GM18858 (cell line): Measurements from ENCODE around the gene PPP1R14C.

Experiments
- ATAC-seq: cut with Tn5 transposase; IDR thresholded peaks from one replicate; pipeline ENCODE4 v1.9.1; 2021; ENCODE audit not compliant: unreplicated experiment

The PPP1R14C gene

DNA sequence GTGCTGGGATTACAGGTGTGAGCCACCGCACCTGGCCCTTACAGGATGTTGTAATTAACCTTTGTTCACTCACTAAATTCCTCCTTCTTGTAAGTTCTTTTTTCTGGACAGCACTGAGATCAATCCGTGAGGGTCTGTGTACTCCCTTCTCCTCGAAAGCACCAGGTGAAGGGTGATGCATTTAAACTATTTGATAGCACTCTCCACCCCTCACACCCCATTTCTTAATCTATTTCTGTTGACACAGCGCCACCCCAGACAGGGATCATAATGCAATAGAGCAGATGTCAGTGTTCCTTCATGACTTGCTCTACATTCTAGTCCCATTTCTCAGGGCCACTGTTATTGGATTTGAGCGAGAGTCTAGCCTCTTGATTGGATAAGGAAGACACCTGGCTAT lies 46.3 kb downstream of the PPP1R14C start:
- no peak for ATAC-seq

DNA sequence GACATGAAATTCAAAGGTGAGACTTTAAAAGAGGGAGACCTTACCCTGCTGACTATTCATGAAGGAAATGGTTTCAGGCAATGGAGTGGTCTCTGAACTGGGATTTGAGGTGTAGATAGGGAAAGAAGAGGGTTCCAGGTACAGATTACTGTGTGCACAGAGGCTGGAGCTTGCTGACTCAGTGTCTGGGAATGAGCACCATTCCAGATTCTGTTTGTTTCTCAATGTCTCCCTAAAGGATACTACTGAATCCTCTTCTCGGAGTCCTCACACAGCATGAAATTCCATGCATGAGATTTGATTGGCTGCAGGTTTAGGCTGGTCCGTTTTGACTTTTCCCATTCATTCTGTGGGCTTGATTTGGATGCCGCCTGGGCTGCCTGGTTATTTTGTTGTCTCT lies 49.0 kb downstream of the PPP1R14C start:
- no peak for ATAC-seq

DNA sequence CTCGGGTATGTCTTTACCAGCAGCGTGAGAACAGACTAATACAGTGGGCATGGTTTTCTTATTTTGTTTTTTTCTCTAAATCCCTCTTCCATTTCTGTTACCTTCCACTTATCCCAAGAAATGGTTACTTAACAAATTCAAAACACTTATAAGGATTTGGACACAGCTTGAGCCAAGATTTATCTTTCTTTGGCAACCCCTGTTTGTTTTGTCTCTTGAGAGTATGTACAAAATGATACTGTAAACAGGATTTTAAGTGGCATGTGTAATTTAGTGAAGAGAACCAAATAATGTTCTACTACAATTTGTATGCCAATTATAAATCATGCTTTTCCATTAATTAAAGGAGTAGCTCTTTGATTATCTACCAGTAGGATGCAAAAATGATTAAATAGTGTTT lies 51.4 kb downstream of the PPP1R14C start:
- no peak for ATAC-seq

DNA sequence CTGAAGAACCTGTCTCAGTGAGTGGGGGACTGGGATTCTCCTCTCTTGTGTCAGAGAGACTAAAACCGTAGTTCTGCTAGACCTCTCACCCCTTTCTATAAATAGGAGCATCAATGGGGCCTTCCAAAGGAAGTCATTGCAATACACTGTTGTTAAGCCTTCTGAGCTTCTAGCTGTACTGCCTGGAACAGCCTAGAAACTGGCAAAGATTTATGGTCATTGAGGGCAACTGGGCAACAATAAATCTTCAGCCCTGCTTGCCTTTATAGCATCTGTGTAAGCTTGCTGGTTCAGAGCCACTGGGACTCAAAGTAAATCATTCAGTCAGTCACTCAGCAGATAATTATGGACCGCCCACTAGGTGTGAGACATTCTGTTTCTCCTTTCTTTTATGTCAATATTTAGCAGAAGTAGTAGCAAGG lies 53.2 kb downstream of the PPP1R14C start:
- ATAC-seq, result no peak

DNA sequence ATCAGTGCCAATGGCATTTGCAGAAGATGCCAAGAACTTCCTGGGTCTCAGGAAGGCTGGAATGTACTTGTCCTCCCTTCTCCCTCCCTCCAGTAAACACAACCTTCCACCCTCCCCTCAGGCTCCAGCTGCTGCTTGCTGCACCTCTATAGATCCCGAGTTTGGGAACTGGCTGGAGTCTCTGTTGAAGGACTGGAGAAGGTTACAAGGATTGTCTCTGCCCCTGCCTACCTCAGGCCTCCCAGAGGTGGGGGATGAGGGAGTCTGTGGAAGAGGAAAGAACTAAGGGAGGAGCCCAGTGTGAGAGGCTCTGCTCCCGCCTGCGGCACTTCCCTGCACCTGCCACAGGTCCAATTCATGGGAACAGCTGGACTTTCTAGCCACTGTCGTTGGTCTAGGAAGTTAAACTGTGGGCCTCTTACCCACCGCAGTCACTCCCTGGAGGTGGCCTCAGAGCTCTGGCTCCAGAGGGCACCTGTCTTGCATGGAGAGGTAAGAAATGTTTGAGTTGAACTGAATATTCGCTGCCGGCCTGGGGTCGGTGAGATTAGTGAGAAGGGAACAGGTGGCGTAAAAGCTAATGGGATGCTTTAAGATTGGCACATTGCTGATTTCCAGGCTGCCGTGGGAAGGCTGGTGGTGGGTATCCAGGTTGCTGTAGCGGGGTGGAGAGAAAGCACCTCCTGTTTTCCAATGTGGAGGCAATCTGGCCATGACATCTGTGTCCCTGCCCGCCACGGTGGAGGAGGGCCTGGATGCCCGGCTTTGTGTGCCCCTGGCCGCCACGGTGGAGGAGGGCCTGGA lies 54.3 kb downstream of the PPP1R14C start:
- ATAC-seq, result no peak

DNA sequence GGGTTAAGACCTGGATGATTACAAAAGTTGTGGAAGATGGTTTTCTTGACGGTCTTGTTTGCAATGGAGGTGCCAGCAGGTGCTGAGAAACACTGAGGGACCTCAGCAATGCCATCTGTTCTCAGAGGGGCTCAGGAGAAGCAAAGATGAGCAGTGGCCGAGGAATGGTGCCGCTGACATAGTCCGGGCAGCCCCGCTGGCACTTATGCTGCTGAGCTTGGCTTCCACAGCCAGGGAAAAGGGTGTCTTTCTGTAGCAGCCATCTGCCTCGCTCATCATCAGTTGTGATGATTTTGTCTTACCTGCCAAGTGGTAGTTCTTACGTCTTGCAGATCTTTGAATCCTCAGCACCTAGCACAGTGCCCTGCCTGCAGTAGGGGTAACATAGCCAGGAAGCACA lies 55.7 kb downstream of the PPP1R14C start:
- no peak for ATAC-seq

DNA sequence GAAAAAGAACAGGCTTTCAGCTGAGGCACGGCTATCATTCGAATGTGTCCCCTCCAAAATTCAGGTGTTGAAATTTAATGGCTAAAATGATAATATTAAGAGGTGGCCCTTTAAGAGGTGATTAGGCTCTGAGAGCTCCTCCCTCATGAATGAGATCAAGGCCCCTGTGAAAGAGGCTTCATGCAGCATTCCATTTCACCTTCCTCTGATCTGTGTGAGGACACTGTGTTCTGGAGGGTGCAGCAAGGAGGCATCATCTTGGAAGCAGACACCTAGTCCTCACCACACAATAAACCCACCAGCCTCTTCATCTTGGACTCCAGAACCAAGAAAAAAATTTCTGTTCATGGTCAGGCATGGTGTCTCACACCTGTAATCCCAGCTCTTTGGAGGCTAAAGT lies 56.4 kb downstream of the PPP1R14C start:
- ATAC-seq, result no peak

DNA sequence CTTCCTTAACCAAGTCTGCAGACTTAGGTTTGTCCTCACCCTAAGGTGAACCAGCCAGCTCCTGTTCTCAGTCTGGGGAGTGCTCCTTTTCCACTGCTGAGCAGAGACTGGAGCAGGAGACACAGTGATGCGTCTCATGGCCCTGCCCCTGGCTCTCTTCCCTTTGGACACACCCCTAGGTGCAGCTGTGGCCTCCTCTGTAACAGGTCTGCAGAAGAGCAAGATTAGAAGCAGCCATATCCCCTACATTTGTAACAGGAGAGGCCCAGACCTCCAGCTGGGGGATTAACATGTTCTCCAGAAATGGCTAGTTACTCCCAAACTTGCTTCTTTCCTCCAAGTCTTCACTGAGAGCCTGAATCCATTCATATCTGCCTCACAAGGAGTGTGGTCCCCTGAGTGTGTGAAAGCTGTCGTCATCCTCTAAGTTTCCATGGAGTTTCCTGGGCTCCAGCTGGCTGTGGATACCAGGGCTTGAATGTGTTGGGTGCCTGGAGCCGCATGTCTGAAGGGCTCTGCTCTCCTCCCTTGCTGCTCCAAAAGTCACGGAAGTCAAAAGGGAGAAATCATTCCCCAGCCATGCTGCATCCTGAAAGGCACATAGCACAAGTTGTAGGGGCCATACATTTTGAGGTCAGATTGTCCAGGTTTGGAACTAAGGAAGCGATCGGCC lies 57.7 kb downstream of the PPP1R14C start:
- no peak for ATAC-seq

DNA sequence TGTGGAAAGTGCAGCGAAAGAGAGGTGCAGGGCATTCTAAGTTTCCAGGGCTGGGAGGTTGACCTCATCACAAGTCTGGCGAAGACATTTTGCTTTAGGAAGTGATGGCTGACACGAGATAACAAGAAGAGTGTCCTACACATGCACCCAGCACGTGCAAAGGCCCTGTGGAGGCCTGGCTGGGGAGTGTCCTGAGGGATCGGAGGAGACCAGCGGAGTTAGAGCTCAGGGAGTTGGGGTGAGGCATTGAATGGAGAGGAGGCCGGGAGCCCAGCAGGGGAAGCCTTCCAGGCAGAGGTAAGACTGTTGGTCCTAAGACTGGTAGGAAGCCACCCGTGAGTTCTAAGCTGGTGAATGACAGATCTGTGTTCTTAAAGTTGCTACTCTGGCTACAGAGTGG lies 58.4 kb downstream of the PPP1R14C start:
- ATAC-seq, result no peak

DNA sequence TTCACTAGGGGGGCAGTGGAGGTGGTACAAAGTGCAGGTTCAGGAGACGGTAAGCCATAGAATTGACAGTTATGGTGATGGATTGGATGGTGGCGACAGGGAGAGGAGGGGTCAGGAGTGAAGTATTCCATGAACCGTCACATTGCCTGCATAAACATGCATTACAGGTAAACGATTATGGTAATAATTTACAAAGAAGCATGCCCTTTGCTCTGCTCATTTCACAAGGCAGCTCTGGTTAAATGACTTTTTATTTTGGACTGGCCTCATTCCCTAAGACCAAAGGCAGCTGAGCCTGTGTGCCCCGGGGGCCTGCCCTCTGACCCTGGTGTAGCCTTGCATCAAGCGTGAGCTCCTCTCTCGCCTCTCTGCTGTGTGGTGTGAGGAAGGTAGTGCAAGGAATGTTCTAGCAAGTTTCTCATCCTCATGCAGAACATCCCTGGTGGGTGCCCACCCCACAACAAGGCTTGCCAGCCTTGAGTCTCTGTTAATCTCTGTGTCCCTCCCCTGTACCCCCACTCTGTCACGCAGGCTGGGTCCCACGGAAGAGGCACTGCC lies 59.0 kb downstream of the PPP1R14C start:
- ATAC-seq, result no peak

DNA sequence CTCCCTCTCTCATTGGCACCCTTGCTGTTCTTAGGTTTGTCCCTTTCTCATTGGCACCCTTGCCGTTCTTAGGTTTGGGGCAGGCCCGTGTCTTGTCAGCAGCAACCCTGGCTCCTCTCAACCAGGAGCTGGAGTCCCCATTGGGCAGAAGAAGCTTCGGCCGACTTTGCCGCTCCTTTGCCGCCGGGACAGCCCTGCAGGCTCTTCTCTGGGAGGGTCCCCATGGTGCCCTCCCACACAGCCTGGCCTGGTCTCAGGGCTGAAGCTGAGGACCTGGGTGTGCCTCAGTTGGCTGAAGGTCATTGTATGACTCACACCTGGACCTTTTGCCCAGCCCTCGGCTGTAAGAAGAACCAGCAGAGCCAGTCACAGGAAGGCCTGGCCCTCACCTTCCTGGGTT lies 59.6 kb downstream of the PPP1R14C start:
- ATAC-seq, result no peak

DNA sequence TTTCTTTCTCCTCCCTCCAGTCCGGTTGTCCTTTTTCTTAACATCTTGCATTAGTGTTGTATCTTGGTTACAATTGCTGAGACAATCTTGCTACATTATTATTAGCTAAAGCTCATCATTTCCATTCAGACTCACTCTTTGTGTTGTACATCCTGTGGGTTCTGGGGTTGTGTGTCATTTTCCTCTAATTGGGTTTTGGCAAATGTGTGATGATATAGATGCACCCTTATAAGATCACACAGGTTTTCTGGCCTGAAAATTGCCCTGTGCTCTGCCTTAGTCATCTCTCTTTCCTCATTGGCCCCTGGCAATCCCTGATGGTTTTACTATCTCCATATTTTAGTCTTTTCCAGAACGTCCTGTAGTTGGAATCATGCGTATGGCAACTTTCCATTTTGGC lies 60.1 kb downstream of the PPP1R14C start:
- ATAC-seq, result no peak

DNA sequence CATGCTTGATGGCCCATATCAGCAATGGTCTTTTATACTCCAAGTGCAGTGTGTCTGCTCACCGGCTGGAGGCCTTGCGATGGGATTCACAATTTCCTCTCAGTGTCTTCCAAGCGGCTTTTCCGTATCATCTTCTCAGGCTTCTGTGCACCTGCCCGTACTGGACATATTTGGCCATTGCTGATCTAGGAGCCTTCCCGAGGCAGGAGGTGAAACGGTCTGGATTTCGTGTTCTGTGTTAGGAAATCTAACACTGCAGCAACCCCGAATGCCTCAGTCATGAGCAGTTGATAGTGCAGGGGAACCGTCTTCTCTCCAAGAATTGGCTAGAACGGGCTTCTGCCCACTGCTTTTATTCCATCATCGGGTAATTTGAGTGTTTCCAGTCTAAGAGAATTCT lies 60.5 kb downstream of the PPP1R14C start:
- ATAC-seq, result no peak

DNA sequence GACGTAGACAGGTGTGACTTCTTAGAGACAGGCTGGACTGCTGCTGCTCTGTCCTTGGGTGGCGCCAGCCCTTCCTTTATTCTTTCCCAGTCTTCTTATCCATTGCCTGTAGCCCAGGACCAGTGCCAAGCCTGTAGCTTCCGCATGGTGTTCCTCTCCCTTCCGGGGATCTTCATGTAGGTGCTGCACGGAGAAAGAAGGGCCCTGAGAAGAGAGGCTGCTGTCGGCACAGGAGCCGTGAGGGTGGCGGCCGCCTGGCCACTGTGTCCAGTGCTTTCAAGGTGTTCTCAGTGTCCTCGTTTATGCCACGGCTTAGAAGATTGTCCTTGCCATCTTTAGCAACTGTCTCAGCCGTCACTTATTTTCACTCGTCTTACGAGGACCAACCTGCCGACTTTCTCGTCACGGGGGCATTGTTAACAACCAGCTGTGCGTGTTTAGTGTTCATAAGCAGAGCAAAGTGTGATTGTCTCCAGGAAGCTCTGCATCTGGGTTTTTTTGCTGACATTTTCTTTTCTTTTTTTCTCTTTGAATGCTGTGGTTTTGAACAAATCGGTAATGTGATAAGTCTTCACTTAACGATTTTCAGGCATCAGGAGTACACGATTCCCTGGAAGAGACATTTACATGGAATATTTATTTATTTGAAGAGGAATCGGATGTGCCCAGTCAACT lies 61.2 kb downstream of the PPP1R14C start:
- ATAC-seq, result no peak

DNA sequence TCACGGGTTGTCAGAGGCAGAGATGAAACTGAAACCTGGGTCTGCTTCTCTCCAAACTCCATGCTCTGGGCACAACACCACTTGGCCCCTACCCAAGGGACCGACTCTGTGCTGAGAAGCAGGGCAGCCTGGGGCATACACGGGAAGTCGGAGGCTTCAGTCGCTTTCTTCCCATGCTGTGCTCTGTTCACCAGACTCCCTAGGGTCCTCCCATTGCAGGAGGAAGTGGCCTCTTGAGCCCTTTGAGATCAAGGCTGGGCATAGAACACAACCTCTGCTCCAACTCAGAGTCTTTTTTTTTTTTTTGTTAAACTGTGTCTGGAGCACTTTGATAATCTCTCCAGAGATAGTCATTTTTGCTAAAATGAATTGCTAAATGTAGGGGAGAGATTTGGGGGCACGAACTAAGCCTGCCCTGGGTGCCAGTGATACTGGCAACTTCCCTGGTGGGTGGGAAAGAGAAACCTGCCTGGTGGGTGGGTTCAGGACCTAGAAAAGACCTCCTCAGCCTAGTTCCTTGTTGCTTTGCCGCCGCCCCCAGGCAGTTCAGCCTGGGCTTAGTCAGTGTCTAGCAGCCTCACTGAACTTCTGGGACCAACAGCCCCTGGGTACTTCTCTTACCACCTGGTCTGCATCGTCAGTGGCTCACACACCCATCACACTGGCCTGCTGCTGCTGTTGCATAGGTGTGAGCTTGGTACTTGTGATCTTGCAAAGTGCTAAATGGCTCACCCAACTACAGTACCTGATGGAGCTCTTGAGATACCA lies 62.0 kb downstream of the PPP1R14C start:
- no peak for ATAC-seq

DNA sequence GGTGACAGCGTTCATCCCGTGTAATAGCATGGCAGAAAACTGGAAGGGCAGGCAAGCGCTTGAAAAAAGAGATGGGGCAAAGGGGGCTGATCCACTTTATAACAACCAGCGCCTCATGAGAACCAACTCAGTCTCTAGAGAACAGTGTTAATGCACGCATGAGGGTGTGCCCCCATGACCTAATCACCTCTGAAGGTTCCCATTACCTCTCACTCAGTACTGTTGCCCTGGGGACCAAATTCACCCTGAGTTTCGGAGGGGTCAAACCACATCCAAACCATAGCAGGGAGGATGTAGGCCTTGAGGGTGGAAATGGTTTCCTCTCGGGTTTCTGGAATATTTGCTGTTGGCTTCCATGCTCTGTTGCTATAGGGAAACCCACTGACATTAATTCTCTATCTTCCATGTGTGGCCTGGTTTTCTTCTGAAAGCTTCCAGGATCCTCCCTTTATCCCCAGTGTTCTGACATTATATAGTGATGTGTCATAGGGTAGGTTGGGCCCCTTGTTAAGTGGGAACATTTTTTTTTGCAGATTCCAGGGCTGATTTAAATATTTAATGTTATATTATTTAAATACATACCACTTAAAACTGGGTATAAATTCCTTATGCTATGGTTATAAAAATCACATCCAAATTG lies 65.2 kb downstream of the PPP1R14C start:
- no peak for ATAC-seq

DNA sequence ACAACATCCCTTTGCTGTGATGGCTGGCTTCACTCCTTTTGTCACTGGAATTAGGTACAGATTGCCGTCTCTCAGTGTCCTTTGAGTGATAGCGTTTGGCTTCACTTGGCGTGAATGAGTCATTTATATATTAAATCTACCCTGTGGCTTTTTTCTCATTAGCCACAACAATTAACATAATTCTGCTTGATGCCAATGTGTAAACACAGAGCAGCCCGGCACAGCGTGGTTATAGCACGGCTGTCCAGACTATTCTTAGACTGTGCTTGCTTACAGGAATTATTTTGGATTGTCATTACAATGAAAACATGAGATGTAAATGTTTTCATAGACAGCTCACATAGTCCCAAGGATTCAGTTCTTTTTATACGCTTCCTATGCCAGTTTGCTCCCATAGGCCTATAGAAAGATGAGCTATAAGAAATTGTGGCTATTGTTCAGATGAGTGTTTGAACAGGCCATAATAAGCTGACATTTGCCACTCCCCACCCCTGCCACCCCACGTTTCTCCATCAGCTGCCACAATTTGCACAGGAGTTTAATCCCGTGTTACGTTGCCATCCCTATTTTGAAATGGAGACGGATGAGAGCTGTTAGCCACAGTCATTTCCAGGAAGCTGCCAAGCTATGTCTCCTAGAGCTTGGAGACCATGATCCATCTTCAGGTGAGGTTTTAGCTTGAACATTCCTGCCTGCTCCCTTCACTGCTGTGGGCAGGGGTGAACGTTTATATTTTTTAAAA lies 65.9 kb downstream of the PPP1R14C start:
- ATAC-seq, result no peak

DNA sequence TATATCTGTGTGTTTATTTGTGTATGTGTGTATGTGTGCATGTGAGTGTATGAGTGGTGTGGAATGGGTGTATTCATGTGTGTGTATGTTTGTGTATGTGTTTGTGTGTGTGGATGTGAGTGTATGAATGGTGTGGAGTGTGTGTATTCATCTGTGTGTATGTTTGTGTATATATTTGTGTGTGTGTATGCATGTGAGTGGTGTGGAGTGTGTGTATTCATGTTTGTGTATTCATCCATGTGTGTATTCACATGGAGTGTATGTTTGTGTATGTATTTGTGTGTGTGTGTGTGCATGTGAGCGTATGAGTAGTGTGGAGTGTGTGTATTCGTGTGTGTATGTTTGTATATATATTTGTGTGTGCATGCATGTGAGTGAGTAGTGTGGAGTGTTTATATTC lies 66.6 kb downstream of the PPP1R14C start:
- no peak for ATAC-seq

DNA sequence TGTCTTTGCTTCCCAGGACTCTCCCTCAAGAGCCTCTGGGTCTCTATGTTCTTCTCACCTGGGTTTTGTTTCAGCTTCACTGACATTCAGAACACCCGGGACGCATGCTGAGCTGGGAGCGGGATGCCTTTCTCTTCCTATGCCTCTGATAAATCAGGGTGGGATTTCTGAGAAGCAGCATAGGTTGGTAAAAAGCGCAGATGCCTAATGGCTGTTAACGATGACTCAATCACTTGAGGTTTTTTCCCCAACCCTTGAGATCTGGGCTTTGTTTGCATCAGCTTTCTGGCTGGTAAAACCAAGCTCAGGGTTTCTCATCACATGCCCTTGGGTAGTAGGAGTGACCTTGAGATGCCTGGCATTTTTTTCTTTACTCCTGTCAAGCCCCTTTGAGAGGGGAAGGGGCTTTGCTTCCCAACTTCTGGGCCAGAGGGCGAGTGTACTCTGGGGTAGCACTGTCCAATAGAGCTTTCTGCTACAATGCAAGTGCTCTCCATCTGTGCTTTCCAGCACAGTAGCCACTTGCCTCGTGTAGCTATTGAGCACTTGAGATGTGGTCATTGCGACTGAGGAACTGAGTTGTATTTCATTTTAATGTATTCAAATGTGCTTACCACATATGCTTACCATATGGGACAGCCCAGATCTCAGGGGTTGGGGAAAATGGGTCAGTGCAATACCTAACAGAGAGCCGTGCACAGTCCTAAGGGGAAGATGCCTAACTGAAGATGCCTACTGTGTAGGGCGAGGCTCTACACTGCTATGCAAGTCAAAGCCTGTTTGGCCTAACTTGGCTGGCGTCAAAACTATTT lies 69.1 kb downstream of the PPP1R14C start:
- ATAC-seq, result no peak
